ENCODE results near the gene MRPS31. TPM values are rescaled to one million over a fixed set of nuclear protein-coding genes. Genes with fewer than 3 reads are reported as not detected.
A peak's percentile ranks its signal among the peaks of the same experiment; 100 is the strongest.
"Not testable (repeated sequence)": the region's sequence is repeated elsewhere in the genome, so short reads cannot be mapped to it uniquely, and the experiment has no call there.

MRPS31 gene
- total RNA-seq, 1 experiment from 2014 or later = 35.6 TPM

DNA sequence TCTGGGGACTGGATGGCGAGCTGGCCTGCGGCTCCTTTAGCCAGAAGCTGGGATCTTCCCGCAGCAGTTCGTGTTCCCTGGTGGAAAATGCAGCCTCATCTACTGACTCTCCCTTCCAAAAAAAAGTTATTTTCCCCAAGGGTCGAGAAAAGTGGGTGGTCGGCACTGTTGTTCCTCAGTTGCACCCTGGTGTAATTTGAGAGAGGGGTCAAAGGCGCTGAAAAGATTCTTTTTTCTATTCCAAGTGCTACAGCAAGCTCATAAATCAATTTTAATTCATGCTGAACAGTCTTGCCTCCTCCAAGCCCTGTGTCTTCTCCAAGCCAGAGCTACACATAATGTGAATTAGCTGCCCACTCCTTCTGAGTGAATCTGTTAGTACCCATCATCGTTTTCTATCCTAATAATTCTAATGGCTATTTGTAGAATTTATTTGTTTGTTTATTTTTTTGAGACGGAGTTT, 19.2 kb upstream of the MRPS31 start:
- no peak for DNase-seq (ENCODE audit: extremely low read depth, low read depth)

GRCh38 chr13:40789275-40790153, 18.5 kb upstream of the MRPS31 start, which contains the start of gene SLC25A15:
TSS of gene SLC25A15 (plus strand) at chr13:40789611. CDS start at chr13:40793227, 3,616 bp downstream.
- peak; percentile 73 for DNase-seq (ENCODE audit: extremely low read depth, low read depth)

- not testable (repeated sequence) for DNase-seq (ENCODE audit: extremely low read depth, low read depth)
Observed at GRCh38 chr13:40788540-40789274, 17.7 kb upstream of the MRPS31 start.

- DNase-seq (ENCODE audit: extremely low read depth, low read depth) = no peak
Observed at GRCh38 chr13:40787062-40787461, 16.1 kb upstream of the MRPS31 start.

DNA sequence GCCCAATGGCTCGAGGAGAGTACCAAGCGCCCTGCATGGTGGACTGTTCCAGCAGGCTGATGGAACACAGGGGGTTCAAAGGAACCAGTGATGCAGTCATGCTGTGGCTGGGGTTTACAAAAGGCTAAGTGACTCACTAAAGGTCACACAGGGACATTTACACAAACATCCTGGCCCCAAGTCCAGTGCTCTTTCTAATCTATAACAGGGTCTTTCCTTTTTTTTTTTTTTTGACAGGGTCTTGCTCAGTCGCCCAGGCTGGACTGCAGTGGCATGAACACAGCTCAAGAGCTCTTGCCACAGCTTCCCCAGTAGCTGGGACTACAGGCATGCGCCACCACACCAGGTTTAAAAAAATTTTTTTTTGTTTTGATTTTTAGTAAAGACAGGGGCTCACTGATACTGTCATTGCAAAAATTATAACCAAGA, 15.6 kb upstream of the MRPS31 start:
- peak; percentile 17 for DNase-seq (ENCODE audit: extremely low read depth, low read depth)

DNA sequence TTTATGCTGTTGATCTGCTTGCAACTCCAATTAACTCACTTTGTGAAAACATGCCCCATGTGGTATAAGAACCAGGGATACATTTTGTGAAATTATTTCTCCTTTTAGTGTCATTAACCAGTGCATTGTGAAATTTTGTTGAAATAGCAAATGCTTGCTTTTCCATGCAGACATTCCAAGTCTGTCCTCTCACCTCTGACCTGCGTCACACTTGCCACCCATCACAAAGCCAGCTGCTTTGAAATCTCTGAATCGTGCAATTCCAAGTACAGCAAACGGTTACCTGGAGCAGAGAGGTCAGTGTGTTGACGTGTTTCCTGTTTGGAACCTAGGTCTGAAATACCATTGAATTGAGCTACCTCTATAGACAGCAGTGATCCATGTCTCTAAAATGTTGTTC, 13.6 kb upstream of the MRPS31 start:
- peak; percentile 78 for DNase-seq (ENCODE audit: extremely low read depth, low read depth)

DNA sequence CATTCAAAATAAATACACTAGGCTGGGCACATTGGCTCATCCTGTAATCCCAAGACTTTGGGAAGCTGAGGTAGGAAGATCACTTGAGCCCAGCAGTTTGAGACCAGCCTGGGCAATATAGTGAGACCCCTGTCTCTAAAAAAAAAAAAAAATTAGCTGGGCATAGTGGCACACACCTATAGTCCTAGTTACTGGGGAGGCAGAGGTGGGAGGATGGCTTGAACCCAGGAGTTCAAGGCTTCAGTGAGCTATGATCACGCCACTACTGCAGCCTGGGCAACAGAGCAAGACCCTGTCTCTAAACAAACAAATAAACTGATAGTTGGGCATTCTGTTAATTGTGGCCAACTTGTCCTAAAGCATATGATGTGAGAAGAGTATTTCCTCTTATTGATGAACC, 12.0 kb upstream of the MRPS31 start:
- DNase-seq (ENCODE audit: extremely low read depth, low read depth) = not testable (repeated sequence)

- DNase-seq (ENCODE audit: extremely low read depth, low read depth) = no peak
Observed at GRCh38 chr13:40781717-40782116, 10.7 kb upstream of the MRPS31 start.

- DNase-seq (ENCODE audit: extremely low read depth, low read depth) = no peak
Observed at GRCh38 chr13:40780822-40781401, 9.9 kb upstream of the MRPS31 start.

DNA sequence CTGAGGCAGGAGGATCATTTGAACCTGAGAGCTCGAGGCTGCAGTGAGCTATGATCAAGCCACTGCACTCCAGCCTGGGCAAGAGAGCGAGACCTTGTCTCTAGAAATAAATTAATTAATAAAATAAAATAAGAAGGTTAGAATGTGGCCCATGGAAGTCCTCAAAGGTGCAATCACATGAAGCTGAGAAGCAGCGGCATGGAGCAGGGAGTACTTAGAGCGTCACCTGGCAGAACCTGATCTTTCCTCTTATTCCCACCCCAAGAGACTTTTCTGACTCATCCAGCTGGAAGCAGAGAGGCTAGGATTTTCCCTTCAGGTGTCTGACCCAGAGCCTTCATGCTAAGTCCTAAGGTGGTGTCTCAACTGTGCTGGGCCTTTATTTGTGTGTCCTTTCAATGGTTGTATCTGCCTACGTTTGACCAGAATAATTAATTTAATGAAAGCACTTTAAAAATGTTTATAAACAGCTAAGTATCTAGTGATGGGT, 8.9 kb upstream of the MRPS31 start:
- no peak for DNase-seq (ENCODE audit: extremely low read depth, low read depth)

GRCh38 chr13:40779049-40779448, 8.1 kb upstream of the MRPS31 start:
- no peak for DNase-seq (ENCODE audit: extremely low read depth, low read depth)

DNA sequence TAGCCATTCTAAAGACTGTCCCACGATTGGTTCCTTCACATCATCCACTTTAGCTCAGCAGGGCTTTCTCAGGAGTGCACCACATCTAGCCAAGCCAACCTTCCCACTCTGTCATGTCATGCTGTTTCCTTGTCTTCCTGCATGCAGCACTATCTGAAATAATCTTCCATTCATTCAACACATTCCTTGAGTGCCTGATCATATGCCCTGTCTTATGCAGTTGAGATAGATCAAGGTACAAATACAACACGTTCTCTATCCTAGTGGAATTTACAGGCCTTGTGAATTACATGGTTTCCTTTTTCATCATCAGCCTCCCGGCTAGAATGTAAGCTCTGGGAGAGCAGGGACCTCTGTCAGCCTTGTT, 6.8 kb upstream of the MRPS31 start:
- no peak for DNase-seq (ENCODE audit: extremely low read depth, low read depth)

DNA sequence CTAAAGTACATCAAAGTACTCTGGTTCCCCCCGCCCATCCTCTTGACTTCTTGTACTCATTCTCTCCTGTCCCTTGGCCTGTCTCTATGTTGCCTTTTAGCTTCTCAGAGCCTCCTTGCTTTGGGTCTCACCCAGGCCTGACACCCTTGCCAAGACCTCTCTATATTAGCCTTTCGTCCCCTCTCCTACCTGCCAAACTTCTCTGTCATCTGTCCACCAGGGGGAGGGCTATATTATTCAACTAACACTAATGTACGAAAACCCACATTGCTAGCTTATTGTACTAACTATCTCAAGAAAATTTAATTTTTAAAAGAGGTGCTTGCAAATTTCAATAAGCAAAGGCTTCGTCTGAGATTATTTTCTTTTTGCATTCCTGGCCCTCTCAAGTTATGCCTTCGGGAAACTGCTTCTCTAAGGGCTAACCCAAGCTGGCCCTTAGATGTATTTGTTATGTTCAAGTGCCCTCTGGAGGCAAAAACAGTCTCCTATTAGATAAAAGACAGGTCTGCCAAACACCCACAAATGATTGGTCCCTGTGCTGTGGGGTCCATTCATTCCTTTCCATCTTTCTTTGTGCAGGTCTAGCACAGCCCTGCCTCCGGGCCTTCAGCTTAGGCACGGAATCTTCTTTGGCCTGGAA, 6.3 kb upstream of the MRPS31 start:
- DNase-seq (ENCODE audit: extremely low read depth, low read depth) = peak; percentile 55

- no peak for DNase-seq (ENCODE audit: extremely low read depth, low read depth)
Observed at GRCh38 chr13:40776681-40777165, 5.7 kb upstream of the MRPS31 start.

DNA sequence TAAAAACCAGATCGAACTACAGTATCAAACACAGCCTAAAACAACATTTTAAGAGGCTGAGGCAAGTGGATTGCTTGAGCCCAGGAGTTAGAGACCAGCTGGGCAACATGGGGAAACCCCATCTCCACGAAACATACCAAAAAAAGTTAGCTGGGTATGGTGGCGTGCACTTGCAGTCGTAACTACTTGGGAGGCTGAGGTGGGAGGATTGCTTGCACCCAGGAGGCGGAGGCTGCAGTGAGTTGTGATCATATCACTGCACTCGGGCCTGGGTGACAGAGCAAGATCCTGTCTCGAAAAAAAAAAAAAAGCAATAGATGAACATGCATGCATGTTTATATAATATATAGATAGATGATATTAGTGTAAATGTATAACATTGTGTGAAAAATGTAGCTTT, 5.2 kb upstream of the MRPS31 start:
- DNase-seq (ENCODE audit: extremely low read depth, low read depth) = no peak

DNA sequence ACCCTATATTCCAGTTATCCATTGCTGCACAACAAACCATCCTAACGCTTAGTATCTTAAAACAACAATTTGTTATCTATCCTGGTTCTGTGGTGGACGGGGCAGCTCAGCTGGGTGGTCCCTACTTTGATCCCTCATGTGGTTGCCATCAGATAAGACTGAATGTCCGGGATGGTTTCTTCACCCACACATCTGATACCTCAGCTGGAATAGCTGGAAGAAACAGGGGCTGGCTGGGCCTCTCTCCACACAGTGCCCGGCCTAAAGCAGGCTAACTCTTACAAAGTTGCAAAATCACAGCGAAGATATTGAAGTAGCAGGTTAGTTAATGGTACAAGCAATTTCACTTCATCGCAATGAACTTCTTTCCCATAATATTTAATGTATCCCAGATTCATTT, 3.7 kb upstream of the MRPS31 start:
- DNase-seq (ENCODE audit: extremely low read depth, low read depth) = no peak

DNA sequence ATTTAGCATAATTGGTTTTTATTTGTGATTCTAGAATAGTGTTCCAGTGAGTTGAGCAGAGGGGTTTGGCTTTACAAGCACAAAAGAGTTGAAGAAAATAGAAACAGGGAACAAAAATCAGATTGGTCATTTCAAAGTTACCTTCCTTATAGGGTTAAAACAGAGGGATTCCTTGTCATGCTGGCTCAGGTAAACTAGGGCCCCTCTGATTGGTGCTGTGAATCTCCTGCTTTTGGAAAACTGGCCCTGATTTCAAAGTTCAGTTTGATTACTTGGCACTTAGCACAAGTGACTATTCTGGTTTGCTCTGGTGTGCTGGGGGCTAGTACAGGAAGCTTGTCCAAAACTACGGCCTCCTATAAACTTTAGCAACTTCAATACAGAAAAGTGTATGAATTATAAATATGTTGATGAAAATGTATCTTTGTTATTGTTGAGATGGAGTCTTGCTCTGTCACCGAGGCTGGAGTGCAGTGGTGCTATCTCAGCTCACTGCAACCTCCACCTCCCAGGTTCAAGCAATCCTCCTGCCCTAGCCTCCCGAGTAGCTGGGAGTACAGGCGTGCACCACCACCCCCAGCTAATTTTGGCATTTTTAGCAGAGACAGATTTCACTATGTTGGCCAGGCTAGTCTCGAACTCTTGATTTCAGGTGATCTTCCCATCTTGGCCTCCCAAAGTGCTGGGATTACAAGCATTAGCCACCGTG, 1.9 kb upstream of the MRPS31 start:
- DNase-seq (ENCODE audit: extremely low read depth, low read depth) = no peak

DNA sequence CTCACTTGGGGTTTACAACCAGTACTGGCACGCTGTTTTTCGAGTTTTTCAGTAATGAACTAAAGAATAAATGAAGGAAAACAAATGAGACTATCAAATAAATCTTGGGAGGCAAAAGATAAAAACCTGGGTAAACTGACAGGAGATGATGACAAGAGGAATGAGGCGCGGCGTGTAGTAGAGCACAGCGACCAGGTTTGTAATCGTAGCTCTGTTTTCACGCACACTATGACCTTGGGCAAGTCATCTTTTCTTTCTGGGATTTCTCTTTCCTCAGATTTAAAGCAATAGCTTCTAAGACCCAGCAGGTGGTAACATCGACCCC, 419 bp downstream of the MRPS31 start:
- DNase-seq (ENCODE audit: extremely low read depth, low read depth) = no peak

DNA sequence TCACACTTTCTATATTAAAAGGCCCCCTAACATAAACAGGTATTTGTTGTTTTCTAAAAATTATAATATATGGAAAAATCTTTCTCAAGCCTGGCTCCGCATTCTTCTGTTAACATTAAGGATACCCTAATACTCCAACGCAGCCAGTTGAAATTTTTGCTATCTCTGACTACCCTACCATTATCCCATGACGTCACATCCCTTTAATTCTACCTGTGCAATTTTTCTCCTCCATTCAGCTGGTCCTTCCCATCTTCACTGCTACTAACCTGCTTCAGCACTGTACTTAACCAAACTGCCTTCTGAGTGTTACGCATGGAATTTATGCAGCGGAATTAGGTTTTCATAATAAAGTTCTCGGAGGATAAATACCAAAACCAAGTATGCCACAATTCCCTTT, 1.0 kb downstream of the MRPS31 start:
- DNase-seq (ENCODE audit: extremely low read depth, low read depth) = no peak

- no peak for DNase-seq (ENCODE audit: extremely low read depth, low read depth)
Observed at GRCh38 chr13:40765602-40766001, 5.4 kb downstream of the MRPS31 start.

Data from NCI-H460 (cell line).